SK-N-SH (cell line): ENCODE data around the gene PPFIBP2. TPM values are rescaled to one million over a fixed set of nuclear protein-coding genes. Genes with fewer than 3 reads are reported as not detected.

Source experiments
- CTCF ChIA-PET: fragments of 300-600, 350-600 bp; formaldehyde crosslinking; extraction: SDS; loops from one replicate; lab custom pipeline; 2021; lab: Yijun Ruan, JAX
- POLR2A ChIA-PET: fragments of 350-600 bp; sonication (Branson Sonifier 250); formaldehyde crosslinking; extraction: SDS; loops from one replicate; lab custom pipeline; 2020; ENCODE audit warnings: antibody characterized with exemption, inconsistent platforms; lab: Yijun Ruan, JAX
- DNase-seq: peaks from one replicate; pipeline ENCODE4 v3.0.0; 2012
- H2AFZ ChIP-seq: fragments of 200-600 bp; sonication (generic); 2 replicates; pipeline ENCODE4 v1.8.1; 2016; ENCODE audit warnings: antibody characterized with exemption, mild to moderate bottlenecking, low read depth
- H3F3A ChIP-seq: fragments of 200-600 bp; sonication (generic); replicated peaks from 2 replicates; pipeline ENCODE3; 2016; ENCODE audit warnings: antibody characterized with exemption, mild to moderate bottlenecking; ENCODE audit not compliant: insufficient read depth
- H3K27ac ChIP-seq, 2 experiments: fragments of 200-500 bp in 1 of 2; fragments of 200-600 bp in 1 of 2; sonication (Bioruptor generic) in 1 of 2; sonication (generic), shearing (Covaris generic) in 1 of 2; 2 replicates each; pipeline versions ENCODE4 v1.5.1 to v1.6.1; 2014 to 2016; ENCODE audit warnings: low read depth in 2 of 2, inconsistent platforms in 1 of 2, low read length in 1 of 2, mild to moderate bottlenecking in 1 of 2, mixed read lengths in 1 of 2
- H3K27me3 ChIP-seq: fragments of 200-600 bp; sonication (generic), shearing (Covaris generic); 2 replicates; pipeline ENCODE4 v1.6.1; 2016; ENCODE audit warnings: mixed run types; ENCODE audit not compliant: insufficient read depth
- H3K36me3 ChIP-seq, 2 experiments: fragments of 200-500 bp in 1 of 2; fragments of 200-600 bp in 1 of 2; sonication (Bioruptor generic) in 1 of 2; sonication (generic) in 1 of 2; replicated peaks in 1 of 2; 2 replicates each; pipeline versions ENCODE3 to v1.5.1; 2014 to 2016; ENCODE audit warnings: low read length in 1 of 2, mild to moderate bottlenecking in 1 of 2; ENCODE audit not compliant: insufficient read depth in 2 of 2, control insufficient read depth in 1 of 2
- H3K4me1 ChIP-seq, 2 experiments: fragments of 200-500 bp in 1 of 2; fragments of 200-600 bp in 1 of 2; sonication (Bioruptor generic) in 1 of 2; sonication (generic), shearing (Covaris generic) in 1 of 2; 2 replicates each; pipeline versions ENCODE4 v1.5.1 to v1.6.1; 2014 to 2016; ENCODE audit warnings: low read depth in 1 of 2, low read length in 1 of 2, mixed run types in 1 of 2; ENCODE audit not compliant: insufficient read depth in 2 of 2, control insufficient read depth in 1 of 2
- H3K4me2 ChIP-seq: fragments of 200-600 bp; sonication (generic), shearing (Covaris generic); 2 replicates; pipeline ENCODE4 v1.6.1; 2017; ENCODE audit warnings: mixed run types
- H3K4me3 ChIP-seq, 2 experiments: fragments of 200-500 bp in 1 of 2; fragments of 200-600 bp in 1 of 2; sonication (Bioruptor generic) in 1 of 2; sonication (generic), shearing (Covaris generic) in 1 of 2; 2 replicates each; pipeline versions ENCODE4 v1.5.1 to v1.8.1; 2014 to 2016; ENCODE audit warnings: low read depth in 2 of 2, inconsistent platforms in 1 of 2, low read length in 1 of 2, mild to moderate bottlenecking in 1 of 2, mixed read lengths in 1 of 2, moderate library complexity in 1 of 2
- H3K79me2 ChIP-seq: fragments of 200-600 bp; sonication (generic); 2 replicates; pipeline ENCODE4 v1.8.1; 2017; ENCODE audit warnings: mild to moderate bottlenecking; ENCODE audit not compliant: insufficient read depth
- H3K9ac ChIP-seq: fragments of 200-600 bp; sonication (generic); 2 replicates; pipeline ENCODE4 v1.6.1; 2017; ENCODE audit warnings: mixed run types
- H3K9me2 ChIP-seq: fragments of 200-600 bp; sonication (generic); 2 replicates; pipeline ENCODE4 v1.6.1; 2017; ENCODE audit warnings: mixed run types
- H3K9me3 ChIP-seq: fragments of 200-600 bp; sonication (generic); 2 replicates; pipeline ENCODE4 v1.6.1; 2017; ENCODE audit warnings: mixed run types, mild to moderate bottlenecking, moderate library complexity
- H4K20me1 ChIP-seq: fragments of 200-600 bp; sonication (generic); 2 replicates; pipeline ENCODE4 v1.6.1; 2017; ENCODE audit warnings: mild to moderate bottlenecking, mixed run types; ENCODE audit not compliant: insufficient read depth
- EP300 ChIP-seq, 2 experiments: IDR thresholded peaks; 2 replicates each; pipeline versions ENCODE4 v1.4.0 to v1.6.1; 2012; ENCODE audit warnings: borderline replicate concordance in 1 of 2, low read depth in 1 of 2, low read length in 1 of 2
- FOSL2 ChIP-seq: IDR thresholded peaks from 2 replicates; pipeline ENCODE4 v1.4.0; 2012; ENCODE audit warnings: low read depth, mild to moderate bottlenecking, moderate library complexity, borderline replicate concordance
- GATA2 ChIP-seq: sonication (generic); formaldehyde crosslinking; IDR thresholded peaks from 2 replicates; pipeline ENCODE4 v1.5.0; 2020; ENCODE audit warnings: mild to moderate bottlenecking, missing genetic modification reagents
- JUND ChIP-seq: IDR thresholded peaks from 2 replicates; pipeline ENCODE4 v1.4.0; 2012
- PBX3 ChIP-seq: IDR thresholded peaks from 2 replicates; pipeline ENCODE4; 2012
- RAD21 ChIP-seq: IDR thresholded peaks from 2 replicates; pipeline ENCODE4 v1.6.1; 2012; ENCODE audit warnings: mild to moderate bottlenecking, low read length
- REST ChIP-seq: IDR thresholded peaks from 2 replicates; pipeline ENCODE4 v1.6.1; 2012; ENCODE audit warnings: mild to moderate bottlenecking, low read depth, low read length, moderate library complexity
- SMC3 ChIP-seq: IDR thresholded peaks from 2 replicates; pipeline ENCODE4 v1.6.1; 2012; ENCODE audit warnings: low read depth, low read length, improper control_type of control experiment
- TEAD4 ChIP-seq: IDR thresholded peaks from 2 replicates; pipeline ENCODE4 v1.4.0; 2012; ENCODE audit warnings: mild to moderate bottlenecking, borderline replicate concordance; ENCODE audit not compliant: insufficient read depth
- USF1 ChIP-seq: IDR thresholded peaks from 2 replicates; pipeline ENCODE4 v1.4.0; 2012; ENCODE audit warnings: low read depth, borderline replicate concordance
- USF2 ChIP-seq: fragments of 150-350 bp; IDR thresholded peaks from 2 replicates; pipeline ENCODE4 v1.6.1; 2017; ENCODE audit warnings: antibody characterized with exemption, low read length, low read depth, borderline replicate concordance
- ZBTB33 ChIP-seq: IDR thresholded peaks from 2 replicates; pipeline ENCODE4 v1.4.0; 2012; ENCODE audit warnings: low read depth, borderline replicate concordance
- WGBS: methylation state at CpG from one replicate; pipeline ENCODE4 v1.1.6; 2017; ENCODE audit warnings: low lambda C conversion rate; 5-methylcytosine and 5-hydroxymethylcytosine counted together
- polyA plus RNA-seq, 3 experiments: library from polyadenylated mRNA; depleted of rRNA; stranded (reverse); fragments of >200 nt; gene quantifications; 2 replicates each; pipeline ENCODE4 v1.2.3, GENCODE V29; 2012

The PPFIBP2 gene
- polyA plus RNA-seq, 1 of the 3 experiments (the other 2 are of a cell fraction): 0.67 TPM

GRCh38 chr11:7471071-7471470 is 42.7 kb upstream of the PPFIBP2 start:
- POLR2A ChIA-PET: no interaction called here
- Histone ChIP-seq H3K79me2 (no peaks in the 10 kb centered on the region), H3K4me3 (no peak overlapping the region), H2AFZ (no peak overlapping the region), H3K9me2 (no peaks in the 10 kb centered on the region), H4K20me1 (no peaks in the 10 kb centered on the region), H3K4me1 (no peaks in the 10 kb centered on the region), H3F3A (no peaks in the 10 kb centered on the region), H3K9me3 (no peaks in the 10 kb centered on the region), H3K4me2 (no peak overlapping the region), H3K36me3 (no peaks in the 10 kb centered on the region), H3K27ac (no peak overlapping the region), H3K27me3 (no peaks in the 10 kb centered on the region), H3K9ac (no peak overlapping the region)
- TF ChIP-seq GATA2 (CRISPR knock-in tag) (no peak), USF2 (no peak), ZBTB33 (no peak), TEAD4 (no peak), REST (no peak), EP300 (IDR thresholded peaks at IDR 0.05; ENCODE audit: borderline replicate concordance in 1 of 2, low read depth in 1 of 2, low read length in 1 of 2) (no peak), FOSL2 (no peak), USF1 (no peak), SMC3 (no peak), JUND (no peak), RAD21 (no peak), PBX3 (no peak)
- DNase-seq: no peak
- WGBS: 44% methylated on average over 7 of the region's 7 CpGs
- CTCF ChIA-PET: interaction anchor here (0.8 to 1.4 kb wide), 4 partner anchors 13 to 195 kb away, joined by 3 to 5 read pairs (median 3); no protein-coding TSS in a partner anchor
